SK-N-SH (cell line): ENCODE measurements around the gene MVB12A. TPM values are rescaled to one million over a fixed set of nuclear protein-coding genes. Genes with fewer than 3 reads are reported as not detected.

Experiments used
- CTCF ChIA-PET: fragments of 300-600, 350-600 bp; formaldehyde crosslinking; extraction: SDS; loops from one replicate; lab custom pipeline; 2021; lab: Yijun Ruan, JAX
- POLR2A ChIA-PET: fragments of 350-600 bp; sonication (Branson Sonifier 250); formaldehyde crosslinking; extraction: SDS; loops from one replicate; lab custom pipeline; 2020; ENCODE audit warnings: antibody characterized with exemption, inconsistent platforms; lab: Yijun Ruan, JAX
- DNase-seq: peaks from one replicate; pipeline ENCODE4 v3.0.0; 2012
- H2AFZ ChIP-seq: fragments of 200-600 bp; sonication (generic); 2 replicates; pipeline ENCODE4 v1.8.1; 2016; ENCODE audit warnings: antibody characterized with exemption, mild to moderate bottlenecking, low read depth
- H3F3A ChIP-seq: fragments of 200-600 bp; sonication (generic); replicated peaks from 2 replicates; pipeline ENCODE3; 2016; ENCODE audit warnings: antibody characterized with exemption, mild to moderate bottlenecking; ENCODE audit not compliant: insufficient read depth
- H3K27ac ChIP-seq, 2 experiments: fragments of 200-500 bp in 1 of 2; fragments of 200-600 bp in 1 of 2; sonication (Bioruptor generic) in 1 of 2; sonication (generic), shearing (Covaris generic) in 1 of 2; 2 replicates each; pipeline versions ENCODE4 v1.5.1 to v1.6.1; 2014 to 2016; ENCODE audit warnings: low read depth in 2 of 2, inconsistent platforms in 1 of 2, low read length in 1 of 2, mild to moderate bottlenecking in 1 of 2, mixed read lengths in 1 of 2
- H3K27me3 ChIP-seq: fragments of 200-600 bp; sonication (generic), shearing (Covaris generic); 2 replicates; pipeline ENCODE4 v1.6.1; 2016; ENCODE audit warnings: mixed run types; ENCODE audit not compliant: insufficient read depth
- H3K36me3 ChIP-seq, 2 experiments: fragments of 200-500 bp in 1 of 2; fragments of 200-600 bp in 1 of 2; sonication (Bioruptor generic) in 1 of 2; sonication (generic) in 1 of 2; replicated peaks in 1 of 2; 2 replicates each; pipeline versions ENCODE3 to v1.5.1; 2014 to 2016; ENCODE audit warnings: low read length in 1 of 2, mild to moderate bottlenecking in 1 of 2; ENCODE audit not compliant: insufficient read depth in 2 of 2, control insufficient read depth in 1 of 2
- H3K4me1 ChIP-seq, 2 experiments: fragments of 200-500 bp in 1 of 2; fragments of 200-600 bp in 1 of 2; sonication (Bioruptor generic) in 1 of 2; sonication (generic), shearing (Covaris generic) in 1 of 2; 2 replicates each; pipeline versions ENCODE4 v1.5.1 to v1.6.1; 2014 to 2016; ENCODE audit warnings: low read depth in 1 of 2, low read length in 1 of 2, mixed run types in 1 of 2; ENCODE audit not compliant: insufficient read depth in 2 of 2, control insufficient read depth in 1 of 2
- H3K4me2 ChIP-seq: fragments of 200-600 bp; sonication (generic), shearing (Covaris generic); 2 replicates; pipeline ENCODE4 v1.6.1; 2017; ENCODE audit warnings: mixed run types
- H3K4me3 ChIP-seq, 2 experiments: fragments of 200-500 bp in 1 of 2; fragments of 200-600 bp in 1 of 2; sonication (Bioruptor generic) in 1 of 2; sonication (generic), shearing (Covaris generic) in 1 of 2; 2 replicates each; pipeline versions ENCODE4 v1.5.1 to v1.8.1; 2014 to 2016; ENCODE audit warnings: low read depth in 2 of 2, inconsistent platforms in 1 of 2, low read length in 1 of 2, mild to moderate bottlenecking in 1 of 2, mixed read lengths in 1 of 2, moderate library complexity in 1 of 2
- H3K79me2 ChIP-seq: fragments of 200-600 bp; sonication (generic); 2 replicates; pipeline ENCODE4 v1.8.1; 2017; ENCODE audit warnings: mild to moderate bottlenecking; ENCODE audit not compliant: insufficient read depth
- H3K9ac ChIP-seq: fragments of 200-600 bp; sonication (generic); 2 replicates; pipeline ENCODE4 v1.6.1; 2017; ENCODE audit warnings: mixed run types
- H3K9me2 ChIP-seq: fragments of 200-600 bp; sonication (generic); 2 replicates; pipeline ENCODE4 v1.6.1; 2017; ENCODE audit warnings: mixed run types
- H3K9me3 ChIP-seq: fragments of 200-600 bp; sonication (generic); 2 replicates; pipeline ENCODE4 v1.6.1; 2017; ENCODE audit warnings: mixed run types, mild to moderate bottlenecking, moderate library complexity
- H4K20me1 ChIP-seq: fragments of 200-600 bp; sonication (generic); 2 replicates; pipeline ENCODE4 v1.6.1; 2017; ENCODE audit warnings: mild to moderate bottlenecking, mixed run types; ENCODE audit not compliant: insufficient read depth
- CHD2 ChIP-seq: fragments of 150-350 bp; IDR thresholded peaks from 2 replicates; pipeline ENCODE4 v1.6.1; 2018; ENCODE audit warnings: low read length; ENCODE audit not compliant: partially characterized antibody
- ELF1 ChIP-seq: IDR thresholded peaks from 2 replicates; pipeline ENCODE4 v1.4.0; 2012
- EP300 ChIP-seq, 2 experiments: IDR thresholded peaks; 2 replicates each; pipeline versions ENCODE4 v1.4.0 to v1.6.1; 2012; ENCODE audit warnings: borderline replicate concordance in 1 of 2, low read depth in 1 of 2, low read length in 1 of 2
- EZH2phosphoT487 ChIP-seq: fragments of 200-600 bp; sonication (generic); IDR thresholded peaks from 2 replicates; pipeline ENCODE4 v1.6.1; 2017; ENCODE audit warnings: low read depth, mixed run types, mild to moderate bottlenecking, antibody characterized with exemption, moderate library complexity, borderline replicate concordance
- FOXJ3 ChIP-seq: sonication (generic); formaldehyde crosslinking; IDR thresholded peaks from 2 replicates; pipeline ENCODE4 v1.5.1; 2020; ENCODE audit warnings: mild to moderate bottlenecking, missing genetic modification reagents
- FOXM1 ChIP-seq: IDR thresholded peaks from 2 replicates; pipeline ENCODE4 v1.4.0; 2012; ENCODE audit warnings: low read depth, mild to moderate bottlenecking
- GATA2 ChIP-seq: sonication (generic); formaldehyde crosslinking; IDR thresholded peaks from 2 replicates; pipeline ENCODE4 v1.5.0; 2020; ENCODE audit warnings: mild to moderate bottlenecking, missing genetic modification reagents
- JUND ChIP-seq: IDR thresholded peaks from 2 replicates; pipeline ENCODE4 v1.4.0; 2012
- MXI1 ChIP-seq: IDR thresholded peaks from 2 replicates; pipeline ENCODE4 v1.6.1; 2012; ENCODE audit warnings: mild to moderate bottlenecking, low read depth, low read length, improper control_type of control experiment
- NFIC ChIP-seq: IDR thresholded peaks from 2 replicates; pipeline ENCODE4 v1.4.0; 2012; ENCODE audit warnings: borderline replicate concordance
- NRF1 ChIP-seq: IDR thresholded peaks from 2 replicates; pipeline ENCODE4 v1.6.1; 2012; ENCODE audit warnings: low read depth, mild to moderate bottlenecking, low read length
- POLR2AphosphoS5 ChIP-seq: IDR thresholded peaks from 2 replicates; pipeline ENCODE4 v1.6.1; 2012; ENCODE audit warnings: low read depth, low read length
- RFX5 ChIP-seq: IDR thresholded peaks from 2 replicates; pipeline ENCODE4 v1.6.1; 2012; ENCODE audit warnings: mild to moderate bottlenecking, improper control_type of control experiment, low read length
- SIN3A ChIP-seq: IDR thresholded peaks from 2 replicates; pipeline ENCODE4 v1.6.1; 2012; ENCODE audit warnings: low read depth, mild to moderate bottlenecking, low read length, moderate library complexity, borderline replicate concordance
- SMC3 ChIP-seq: IDR thresholded peaks from 2 replicates; pipeline ENCODE4 v1.6.1; 2012; ENCODE audit warnings: low read depth, low read length, improper control_type of control experiment
- TCF12 ChIP-seq: IDR thresholded peaks from 2 replicates; pipeline ENCODE4 v1.4.0; 2012
- TEAD4 ChIP-seq: IDR thresholded peaks from 2 replicates; pipeline ENCODE4 v1.4.0; 2012; ENCODE audit warnings: mild to moderate bottlenecking, borderline replicate concordance; ENCODE audit not compliant: insufficient read depth
- WGBS: methylation state at CpG from one replicate; pipeline ENCODE4 v1.1.6; 2017; ENCODE audit warnings: low lambda C conversion rate; 5-methylcytosine and 5-hydroxymethylcytosine counted together
- polyA plus RNA-seq, 3 experiments: library from polyadenylated mRNA; depleted of rRNA; stranded (reverse); fragments of >200 nt; gene quantifications; 2 replicates each; pipeline ENCODE4 v1.2.3, GENCODE V29; 2012
- TF ChIP-seq, protein P1 (sequence below): IDR thresholded peaks from 2 replicates; pipeline ENCODE4 v1.4.0; 2012; ENCODE audit warnings: low read depth
- TF ChIP-seq, protein P2 (sequence below): fragments of 200-600 bp; sonication (generic); IDR thresholded peaks from 2 replicates; pipeline ENCODE4 v1.6.1; 2017; ENCODE audit warnings: antibody characterized with exemption, mild to moderate bottlenecking, moderate library complexity
- TF ChIP-seq, protein P3 (sequence below): fragments of 150-350 bp; IDR thresholded peaks from 2 replicates; pipeline ENCODE4 v1.6.1; 2016; ENCODE audit warnings: mild to moderate bottlenecking, low read depth, low read length
- TF ChIP-seq, protein P4 (sequence below): IDR thresholded peaks from 2 replicates; pipeline ENCODE4 v1.4.0; 2012; ENCODE audit warnings: low read depth, borderline replicate concordance

Gene MVB12A
- polyA plus RNA-seq, 1 of the 3 experiments (the other 2 are of a cell fraction) = 63.9 TPM

DNA sequence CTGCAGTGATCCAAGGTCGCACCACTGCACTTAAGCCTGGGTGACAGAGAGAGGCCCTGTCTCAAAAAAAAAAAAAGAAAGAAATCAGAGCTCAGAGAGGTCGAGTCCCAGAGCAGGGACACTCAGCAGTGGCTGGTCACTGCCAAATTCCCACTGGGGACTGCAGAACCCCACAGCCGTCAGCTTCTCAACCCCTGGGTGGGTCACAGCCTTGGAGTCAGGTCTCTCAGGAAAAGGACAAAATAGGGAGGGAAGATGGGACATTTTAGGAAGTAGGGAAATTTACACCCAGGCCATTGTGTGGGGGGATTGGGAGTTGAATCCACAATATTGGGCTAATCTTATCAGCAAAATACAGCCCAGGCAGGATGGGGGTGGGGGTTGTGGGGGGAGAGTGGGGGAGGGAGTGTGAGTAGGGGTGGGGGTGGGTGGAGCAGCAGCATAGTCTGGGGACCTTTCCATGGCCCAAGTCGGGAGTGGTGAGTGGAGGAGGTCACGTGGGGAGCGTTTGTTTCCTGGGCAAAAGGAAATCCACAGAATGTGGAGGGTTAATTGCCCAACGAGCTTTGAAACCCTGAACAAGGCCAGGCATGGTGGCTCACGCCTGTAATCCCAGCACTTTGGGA is 20.8 kb upstream of the MVB12A start (continued):
- TF ChIP-seq ELF1 (no peak), EP300 (IDR thresholded peaks at IDR 0.05; ENCODE audit: borderline replicate concordance in 1 of 2, low read depth in 1 of 2, low read length in 1 of 2) (no peak), JUND (no peak)

DNA sequence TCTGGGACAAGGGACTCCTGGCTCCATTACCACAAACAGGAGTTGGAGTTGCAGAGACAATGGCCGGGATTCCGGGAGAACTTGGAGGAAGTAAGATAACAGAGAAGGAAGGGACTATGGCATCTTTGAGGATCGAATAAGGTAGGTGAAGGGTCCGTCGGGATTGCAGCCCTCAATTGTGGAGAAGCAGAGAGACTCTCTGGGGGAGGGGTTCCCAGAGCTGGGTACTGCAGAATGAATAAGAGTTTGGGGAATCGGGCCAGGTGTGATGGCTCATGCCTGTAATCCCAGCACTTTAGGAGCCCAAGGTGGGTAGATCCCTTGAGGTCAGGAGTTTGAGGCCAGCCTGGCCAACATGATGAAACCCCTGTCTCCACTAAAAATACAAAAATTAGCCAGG is 18.2 kb upstream of the MVB12A start:
- H3K9me2 ChIP-seq = no peaks in the 10 kb centered on the region
- no peaks in the 10 kb centered on the region for H3K27me3 ChIP-seq
- TF ChIP-seq SMC3 (no peak), POLR2AphosphoS5 (no peak), SIN3A (no peak), MXI1 (no peak), RFX5 (no peak), TCF12 (no peak), CHD2 (no peak), FOXJ3 (CRISPR knock-in tag) (no peak), TEAD4 (no peak), NRF1 (no peak), GATA2 (CRISPR knock-in tag) (no peak), EZH2phosphoT487 (no peak), ELF1 (no peak), NFIC (no peak), JUND (no peak), FOXM1 (no peak)
- TF ChIP-seq, protein P1, sequence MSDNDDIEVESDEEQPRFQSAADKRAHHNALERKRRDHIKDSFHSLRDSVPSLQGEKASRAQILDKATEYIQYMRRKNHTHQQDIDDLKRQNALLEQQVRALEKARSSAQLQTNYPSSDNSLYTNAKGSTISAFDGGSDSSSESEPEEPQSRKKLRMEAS = no peak
- TF ChIP-seq, protein P2, sequence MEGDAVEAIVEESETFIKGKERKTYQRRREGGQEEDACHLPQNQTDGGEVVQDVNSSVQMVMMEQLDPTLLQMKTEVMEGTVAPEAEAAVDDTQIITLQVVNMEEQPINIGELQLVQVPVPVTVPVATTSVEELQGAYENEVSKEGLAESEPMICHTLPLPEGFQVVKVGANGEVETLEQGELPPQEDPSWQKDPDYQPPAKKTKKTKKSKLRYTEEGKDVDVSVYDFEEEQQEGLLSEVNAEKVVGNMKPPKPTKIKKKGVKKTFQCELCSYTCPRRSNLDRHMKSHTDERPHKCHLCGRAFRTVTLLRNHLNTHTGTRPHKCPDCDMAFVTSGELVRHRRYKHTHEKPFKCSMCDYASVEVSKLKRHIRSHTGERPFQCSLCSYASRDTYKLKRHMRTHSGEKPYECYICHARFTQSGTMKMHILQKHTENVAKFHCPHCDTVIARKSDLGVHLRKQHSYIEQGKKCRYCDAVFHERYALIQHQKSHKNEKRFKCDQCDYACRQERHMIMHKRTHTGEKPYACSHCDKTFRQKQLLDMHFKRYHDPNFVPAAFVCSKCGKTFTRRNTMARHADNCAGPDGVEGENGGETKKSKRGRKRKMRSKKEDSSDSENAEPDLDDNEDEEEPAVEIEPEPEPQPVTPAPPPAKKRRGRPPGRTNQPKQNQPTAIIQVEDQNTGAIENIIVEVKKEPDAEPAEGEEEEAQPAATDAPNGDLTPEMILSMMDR = no peak
- TF ChIP-seq, protein P3, sequence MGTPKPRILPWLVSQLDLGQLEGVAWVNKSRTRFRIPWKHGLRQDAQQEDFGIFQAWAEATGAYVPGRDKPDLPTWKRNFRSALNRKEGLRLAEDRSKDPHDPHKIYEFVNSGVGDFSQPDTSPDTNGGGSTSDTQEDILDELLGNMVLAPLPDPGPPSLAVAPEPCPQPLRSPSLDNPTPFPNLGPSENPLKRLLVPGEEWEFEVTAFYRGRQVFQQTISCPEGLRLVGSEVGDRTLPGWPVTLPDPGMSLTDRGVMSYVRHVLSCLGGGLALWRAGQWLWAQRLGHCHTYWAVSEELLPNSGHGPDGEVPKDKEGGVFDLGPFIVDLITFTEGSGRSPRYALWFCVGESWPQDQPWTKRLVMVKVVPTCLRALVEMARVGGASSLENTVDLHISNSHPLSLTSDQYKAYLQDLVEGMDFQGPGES = no peak
- TF ChIP-seq, protein P4, sequence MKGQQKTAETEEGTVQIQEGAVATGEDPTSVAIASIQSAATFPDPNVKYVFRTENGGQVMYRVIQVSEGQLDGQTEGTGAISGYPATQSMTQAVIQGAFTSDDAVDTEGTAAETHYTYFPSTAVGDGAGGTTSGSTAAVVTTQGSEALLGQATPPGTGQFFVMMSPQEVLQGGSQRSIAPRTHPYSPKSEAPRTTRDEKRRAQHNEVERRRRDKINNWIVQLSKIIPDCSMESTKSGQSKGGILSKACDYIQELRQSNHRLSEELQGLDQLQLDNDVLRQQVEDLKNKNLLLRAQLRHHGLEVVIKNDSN = no peak
- TF ChIP-seq, all 33 proteins: peak for 0
- no peak for DNase-seq
- Histone ChIP-seq H4K20me1 (no peaks in the 10 kb centered on the region), H3K36me3 (no peaks in the 10 kb centered on the region), H3K4me2 (no peak overlapping the region), H3K4me3 (no peak overlapping the region), H3F3A (no peaks in the 10 kb centered on the region), H3K9me3 (no peaks in the 10 kb centered on the region), H2AFZ (no peak overlapping the region), H3K79me2 (no peaks in the 10 kb centered on the region), H3K4me1 (peaks cover 0 to 23% of the 10 kb centered on the region in 2 experiments; a peak in 1 of 4 replicates), H3K9ac (no peak overlapping the region), H3K27ac (no peak overlapping the region)
- WGBS = 97% methylated on average over 6 of the region's 6 CpGs
- POLR2A ChIA-PET = no interaction called here
- CTCF ChIA-PET = interaction anchor here (1.2 kb wide), 1 partner anchor 9 kb away, joined by 4 read pairs; no protein-coding TSS in a partner anchor
